ENCODE measurements around the gene KIRREL3. TPM values are rescaled to one million over a fixed set of nuclear protein-coding genes. Genes with fewer than 3 reads are reported as not detected.

Gene KIRREL3
- polyA plus RNA-seq, 1 donor: 0.80 TPM

DNA sequence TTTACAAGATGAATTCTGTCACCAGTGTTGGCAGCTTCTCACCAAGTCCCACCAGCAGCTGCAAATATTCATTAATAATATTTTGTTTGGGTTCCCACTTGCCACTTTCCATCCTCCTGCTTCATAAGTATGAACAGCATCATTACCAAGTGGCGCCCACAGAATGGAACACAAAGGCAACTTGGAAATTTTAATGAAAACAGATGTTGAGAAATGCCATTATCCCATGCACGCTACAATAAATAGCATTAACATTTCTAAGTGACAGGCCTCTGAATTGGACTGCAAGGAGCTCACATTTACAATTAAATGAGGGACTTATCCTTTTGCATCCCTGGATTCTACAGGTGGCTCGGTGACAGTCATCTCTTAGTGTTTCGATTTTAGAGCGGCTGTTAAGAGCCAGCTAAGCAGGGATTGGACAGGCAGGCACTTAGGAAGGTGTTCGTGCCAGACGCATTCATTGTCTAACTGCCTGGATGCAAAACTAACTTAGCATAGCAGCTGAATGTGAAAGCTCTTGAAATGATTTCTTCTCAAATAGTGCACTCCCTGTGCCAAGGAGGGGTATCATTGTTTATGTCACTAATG, 170.3 kb downstream of the KIRREL3 start:
- no peak for DNase-seq (ENCODE audit: low read depth)

DNA sequence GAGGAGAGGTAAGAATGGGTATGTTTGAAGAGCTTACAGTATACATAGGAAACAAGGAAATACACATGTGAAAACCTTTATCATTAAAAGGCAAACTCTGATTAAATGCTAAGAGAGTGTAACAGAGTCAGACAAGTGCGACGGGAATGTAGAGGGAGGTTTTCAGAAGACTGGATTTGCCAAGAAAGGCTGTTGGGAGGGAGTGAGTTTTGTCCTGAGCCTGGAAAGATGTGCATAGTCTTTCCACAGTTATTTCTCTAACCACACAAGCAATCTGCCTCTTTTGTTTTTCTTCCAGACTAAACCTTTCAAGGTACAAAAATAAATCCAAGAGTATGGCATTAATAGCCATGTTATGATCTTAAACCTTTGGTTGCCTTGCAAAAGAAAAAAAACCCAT, 170.9 kb downstream of the KIRREL3 start:
- DNase-seq (ENCODE audit: low read depth): no peak

DNA sequence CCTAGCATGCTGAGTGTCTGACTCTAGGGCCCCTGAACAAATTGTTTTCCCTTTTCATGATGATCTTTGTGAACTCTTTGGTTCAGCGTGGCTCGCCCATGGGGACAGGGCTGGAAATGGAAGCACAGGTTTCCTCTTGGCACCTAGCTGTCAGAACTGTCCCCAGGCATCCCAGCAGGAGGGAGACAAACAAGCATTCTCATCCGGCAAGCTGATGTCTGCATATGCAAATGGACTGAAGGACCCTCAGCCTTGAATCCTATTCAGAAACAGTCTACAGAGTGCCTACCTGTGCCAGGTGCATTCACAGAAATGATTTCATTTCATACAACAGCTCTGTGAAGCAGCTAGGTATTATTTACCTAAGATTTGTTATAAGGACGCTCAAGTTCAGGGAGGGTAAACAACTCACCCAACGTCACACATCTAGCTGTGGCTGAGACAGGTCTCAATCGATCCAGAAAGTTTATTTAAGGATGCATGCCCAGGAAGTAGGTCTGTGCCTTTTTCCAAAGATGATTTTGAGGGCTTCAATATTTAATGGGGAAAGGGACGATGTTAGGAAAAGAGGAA, 176.4 kb downstream of the KIRREL3 start:
- DNase-seq (ENCODE audit: low read depth): no peak

DNA sequence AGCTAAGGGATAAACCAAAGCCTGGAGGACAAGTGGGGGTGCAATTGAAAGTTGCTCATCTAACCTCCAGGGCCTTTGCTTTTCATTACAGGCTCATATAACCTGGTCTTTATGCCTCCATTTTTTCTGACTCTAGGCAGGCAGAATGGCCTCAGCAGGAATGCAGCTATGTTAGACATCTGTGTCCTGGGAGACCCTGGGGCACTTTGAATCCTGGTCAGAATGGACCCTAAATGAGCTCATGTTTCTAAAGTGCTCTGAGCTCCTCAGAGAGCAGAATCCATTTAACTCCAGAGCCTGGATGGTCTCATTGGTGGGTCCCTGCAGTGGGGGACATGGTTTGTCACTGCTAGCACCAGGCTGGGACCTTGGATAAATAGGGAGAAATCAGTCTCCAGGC, 177.3 kb downstream of the KIRREL3 start:
- DNase-seq (ENCODE audit: low read depth): no peak

DNA sequence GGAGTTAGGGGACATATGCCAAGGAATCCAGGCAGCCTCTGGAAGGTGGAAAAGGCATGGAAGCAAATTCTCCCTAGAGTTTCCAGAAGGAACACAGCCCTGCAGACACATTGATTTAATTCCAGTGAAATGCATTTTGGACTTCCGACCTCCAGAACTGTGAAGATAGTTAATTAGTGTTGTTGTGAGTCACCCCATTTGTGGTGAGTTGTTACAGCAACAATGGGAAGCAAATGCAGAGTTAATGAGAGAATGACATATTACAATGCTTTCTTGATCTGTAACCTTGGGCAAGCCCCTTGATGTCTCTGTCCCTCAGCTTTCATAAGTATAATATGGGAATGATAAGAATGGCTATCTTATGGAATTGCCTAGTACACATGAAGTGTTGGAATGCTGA, 178.7 kb downstream of the KIRREL3 start:
- no peak for DNase-seq (ENCODE audit: low read depth)

DNA sequence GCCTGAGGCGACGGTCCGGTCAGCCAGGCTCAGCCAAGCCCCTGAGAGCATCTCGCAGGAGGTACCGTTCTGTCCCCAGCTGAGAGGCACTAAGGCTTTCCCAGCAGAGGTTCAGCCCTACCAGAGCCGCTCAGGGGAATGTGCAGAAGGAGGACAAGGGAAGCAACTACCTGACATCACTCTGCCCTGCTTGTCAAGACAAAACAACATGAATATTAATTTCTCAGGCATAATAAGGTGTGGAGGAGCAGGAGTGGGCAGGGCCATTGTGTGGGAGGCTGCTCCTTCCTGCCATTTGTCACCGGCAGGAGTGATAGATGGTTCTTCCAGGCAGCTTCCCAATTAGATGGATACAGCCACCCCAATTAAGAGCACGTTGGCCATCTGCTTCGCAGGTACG, 181.4 kb downstream of the KIRREL3 start:
- no peak for DNase-seq (ENCODE audit: low read depth)

DNA sequence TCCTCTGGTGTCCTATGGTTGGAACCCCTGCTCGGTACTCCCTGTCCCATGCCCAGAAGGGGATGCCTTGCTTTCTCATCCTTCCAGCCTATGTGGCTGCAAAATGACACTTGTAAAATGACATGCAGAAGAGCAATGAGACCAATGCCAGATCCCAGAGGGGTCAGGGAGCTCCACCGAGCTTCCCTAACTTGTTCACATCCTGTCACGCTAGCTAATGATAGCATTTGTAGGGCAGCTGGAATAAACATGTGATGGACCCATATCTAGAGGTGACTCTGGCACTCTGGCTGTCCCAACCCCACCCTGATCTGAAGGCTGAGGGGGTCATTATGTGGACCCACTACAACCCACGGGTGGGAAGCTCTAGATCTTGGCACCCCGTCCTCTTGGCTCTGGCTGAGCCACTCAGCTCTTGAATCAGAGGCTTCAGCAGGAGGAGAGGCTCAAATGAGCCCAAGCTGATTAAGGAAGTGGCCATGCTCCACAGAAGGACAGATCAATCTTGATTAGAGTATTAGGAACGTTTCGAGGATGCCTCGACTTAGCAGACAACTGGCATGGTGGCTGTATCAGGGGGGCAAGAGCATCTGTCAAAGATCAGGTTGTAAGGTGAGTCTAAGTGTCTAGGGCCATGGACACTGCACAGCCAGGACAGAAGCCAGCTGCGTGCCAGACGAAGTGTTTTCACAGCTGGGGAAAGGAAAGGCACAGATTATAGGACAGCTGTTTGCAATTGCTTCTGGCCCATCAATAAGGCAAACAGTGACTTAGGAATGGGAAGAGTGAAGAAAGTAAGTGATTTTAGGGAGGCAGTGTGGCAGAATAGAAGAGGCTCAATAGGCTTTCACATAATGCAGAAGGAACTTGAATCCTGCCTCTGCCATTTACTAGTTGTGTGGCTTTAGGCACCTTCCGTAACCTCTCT, 182.8 kb downstream of the KIRREL3 start:
- no peak for DNase-seq (ENCODE audit: low read depth)

DNA sequence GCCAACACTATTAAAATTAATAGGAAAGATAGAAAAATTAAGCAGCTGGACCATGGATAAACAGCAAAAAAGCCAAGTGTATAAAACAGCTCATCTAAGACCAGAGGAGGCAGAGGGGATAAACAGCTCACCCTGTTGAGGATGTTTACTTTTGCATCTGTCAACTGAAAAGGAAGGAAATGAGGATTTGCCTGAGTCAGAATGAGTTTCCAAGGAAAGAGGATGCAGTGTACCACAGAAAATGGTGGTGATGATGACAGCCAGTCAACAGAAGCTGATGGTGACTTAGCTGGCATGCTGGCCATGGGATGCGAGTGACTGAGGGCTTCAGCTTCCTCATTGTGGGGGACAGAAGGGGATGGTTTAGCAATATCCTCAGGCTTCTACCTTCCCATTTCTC, 183.5 kb downstream of the KIRREL3 start:
- no peak for DNase-seq (ENCODE audit: low read depth)

DNA sequence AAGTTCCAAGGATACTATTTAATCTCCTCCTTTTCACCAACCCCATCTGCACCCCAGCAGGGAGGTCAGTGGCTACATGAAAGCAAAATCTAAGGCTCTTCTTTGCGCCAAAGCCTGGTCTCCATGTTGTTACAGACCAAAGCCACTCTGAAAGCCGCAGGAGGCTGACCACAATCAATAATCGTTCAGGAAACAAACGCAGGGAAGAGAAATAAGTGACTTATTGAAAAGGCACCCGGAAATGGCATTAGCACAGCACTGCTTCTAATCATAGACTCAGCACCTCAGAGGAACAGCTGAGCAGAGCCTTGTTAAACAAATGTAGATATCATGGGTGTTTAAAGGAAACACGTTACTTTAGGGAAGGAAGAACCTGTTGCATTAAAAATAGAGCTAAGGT, 183.9 kb downstream of the KIRREL3 start:
- DNase-seq (ENCODE audit: low read depth): no peak

DNA sequence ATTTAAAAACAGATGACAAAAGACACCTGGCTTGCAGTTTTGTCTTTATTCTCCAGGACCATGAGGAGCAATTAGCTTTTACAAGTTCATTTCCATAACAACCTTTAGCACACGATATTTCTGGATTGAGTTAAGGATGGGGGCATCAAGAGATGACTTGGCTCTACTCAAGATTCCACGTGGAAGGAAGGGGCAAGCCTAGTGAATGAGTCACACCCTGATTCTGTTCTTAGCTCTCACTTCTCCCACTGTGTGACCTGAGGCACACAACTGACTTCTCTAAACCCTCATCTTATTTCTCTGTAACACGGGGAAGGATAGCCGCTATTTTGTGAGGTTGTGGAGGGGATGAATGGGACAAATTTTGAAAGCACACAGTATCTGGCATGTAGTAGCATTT, 185.5 kb downstream of the KIRREL3 start:
- no peak for DNase-seq (ENCODE audit: low read depth)

DNA sequence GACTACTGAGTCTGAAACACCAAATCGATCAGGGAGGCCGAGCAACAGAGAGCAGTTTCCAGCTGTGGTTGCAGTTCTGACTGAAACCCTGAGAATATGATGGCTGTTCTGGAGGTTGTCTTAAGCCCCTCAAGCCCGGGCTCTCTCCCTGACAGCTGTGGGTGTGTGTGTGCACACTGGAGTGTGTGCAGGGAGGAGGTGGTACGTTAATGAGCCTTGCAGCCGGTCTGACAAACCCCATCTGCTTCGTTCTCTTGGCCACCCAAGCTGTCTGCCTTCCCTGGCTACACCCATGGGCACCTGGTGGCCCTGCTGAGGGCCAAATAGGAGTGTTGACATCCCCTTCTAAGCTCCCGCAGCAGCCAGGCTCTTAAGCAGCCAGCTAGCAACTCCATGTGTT, 189.8 kb downstream of the KIRREL3 start:
- no peak for DNase-seq (ENCODE audit: low read depth)

DNA sequence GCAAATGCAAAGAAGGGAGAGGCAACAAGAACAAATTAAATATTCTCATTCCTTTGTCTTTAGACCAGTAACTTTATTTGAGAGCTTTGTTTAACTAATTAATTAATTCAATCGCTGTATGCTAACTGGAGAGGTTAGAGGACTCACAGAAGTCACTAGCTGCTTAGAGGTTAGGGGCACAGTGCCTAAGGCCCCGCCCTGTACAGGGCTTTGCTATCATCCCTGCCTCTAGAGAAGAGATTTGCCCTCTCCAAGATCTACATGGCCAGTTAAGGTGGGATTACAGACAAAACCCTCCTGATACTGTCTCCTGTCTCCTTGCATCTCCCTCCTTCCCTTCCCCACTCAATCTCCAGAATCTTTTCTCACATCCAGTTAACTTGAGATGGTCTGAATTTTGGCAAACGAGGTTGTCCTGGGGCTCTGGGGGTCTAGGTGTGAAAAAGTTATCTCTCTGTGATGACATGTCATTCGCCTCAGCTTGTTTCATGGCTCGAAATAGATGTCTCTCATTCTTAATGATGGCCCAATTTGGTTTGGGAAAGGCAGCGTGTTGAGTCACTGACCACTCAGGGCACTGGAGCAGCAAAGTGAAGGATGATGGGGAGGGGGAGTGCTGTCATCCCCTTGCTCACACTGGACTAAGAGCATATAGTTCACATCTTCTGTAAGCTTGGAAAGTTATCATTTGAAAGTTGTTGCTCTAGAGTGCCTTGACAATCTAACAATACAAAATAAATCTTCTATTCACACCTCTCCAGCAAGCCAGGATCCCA, 190.9 kb downstream of the KIRREL3 start:
- DNase-seq (ENCODE audit: low read depth): no peak

DNA sequence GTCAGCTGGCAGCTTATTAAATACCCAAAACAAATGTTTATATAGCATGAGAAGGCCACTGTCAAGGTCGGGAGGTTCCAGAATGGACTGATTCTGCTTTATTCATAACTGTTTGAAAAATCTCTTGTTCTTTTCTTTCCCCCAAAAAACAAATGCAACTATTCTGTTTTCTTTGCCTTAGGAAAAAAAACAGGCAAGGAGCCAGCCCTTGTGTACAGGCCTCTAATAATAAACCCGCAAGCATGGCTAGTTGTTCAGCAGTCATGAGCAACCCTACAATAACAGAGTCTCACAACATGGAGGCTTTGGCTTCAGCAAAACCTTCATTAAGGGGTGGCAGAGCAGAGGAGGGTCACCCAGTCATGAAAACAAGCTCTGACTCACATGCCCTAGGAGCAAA, 191.7 kb downstream of the KIRREL3 start:
- no peak for DNase-seq (ENCODE audit: low read depth)

DNA sequence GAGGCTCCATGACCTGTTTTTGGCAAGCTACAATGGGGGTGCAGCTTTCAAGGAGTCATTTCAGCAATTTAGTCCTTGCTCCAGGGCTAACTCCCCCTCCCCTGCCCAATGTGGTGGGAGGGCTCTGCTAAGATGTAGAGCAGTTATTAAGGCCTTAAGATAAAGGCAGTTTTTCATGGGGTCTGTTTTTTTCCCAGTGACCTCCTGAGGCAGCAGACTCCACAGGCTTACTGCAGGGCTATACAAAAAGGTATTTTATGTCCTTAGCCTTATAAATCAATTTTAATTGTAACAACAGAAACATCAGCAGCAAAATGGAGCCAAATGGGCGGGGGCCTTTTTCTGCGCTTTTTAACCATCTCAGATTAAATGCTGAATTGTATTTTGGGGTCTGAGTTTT, 192.3 kb downstream of the KIRREL3 start:
- no peak for DNase-seq (ENCODE audit: low read depth)

DNA sequence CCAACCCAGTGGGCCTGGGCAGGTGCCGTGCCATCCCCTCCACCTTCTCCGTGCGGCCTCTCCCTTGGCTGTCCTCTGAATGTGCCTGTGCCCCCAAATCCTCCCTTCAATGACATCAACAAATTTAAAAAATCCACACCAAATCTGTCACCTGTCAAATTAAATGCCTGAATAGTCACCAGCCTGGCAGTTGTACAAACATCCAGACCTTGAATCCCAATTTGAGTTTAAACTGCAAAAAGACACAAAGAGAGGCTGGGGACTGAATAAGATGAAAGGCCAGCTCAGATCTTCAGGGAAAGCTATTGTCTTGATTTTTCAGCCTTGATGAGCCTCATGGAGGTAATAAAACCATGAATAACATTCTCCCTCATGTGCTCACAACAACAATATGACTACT, 194.7 kb downstream of the KIRREL3 start:
- DNase-seq (ENCODE audit: low read depth): no peak

DNA sequence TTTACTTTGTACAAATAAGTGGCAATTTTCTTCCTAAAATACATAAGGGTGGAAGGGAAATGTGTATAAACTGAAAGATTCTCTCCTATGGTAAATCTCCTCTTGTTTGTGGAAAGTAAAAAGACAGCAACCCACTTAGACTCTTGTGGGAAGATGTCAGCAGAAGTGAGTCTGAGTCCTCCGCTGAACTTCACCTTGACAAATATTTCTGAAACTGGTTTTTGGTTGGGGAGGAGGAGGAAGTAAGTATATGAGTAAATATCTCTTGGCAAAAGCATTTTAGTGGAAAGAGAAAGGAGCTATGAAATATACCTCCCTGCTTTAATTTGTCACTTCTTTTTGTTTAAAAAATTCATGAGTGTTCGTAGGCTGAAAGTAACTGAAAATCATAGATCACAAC, 196.2 kb downstream of the KIRREL3 start:
- DNase-seq (ENCODE audit: low read depth): no peak

DNA sequence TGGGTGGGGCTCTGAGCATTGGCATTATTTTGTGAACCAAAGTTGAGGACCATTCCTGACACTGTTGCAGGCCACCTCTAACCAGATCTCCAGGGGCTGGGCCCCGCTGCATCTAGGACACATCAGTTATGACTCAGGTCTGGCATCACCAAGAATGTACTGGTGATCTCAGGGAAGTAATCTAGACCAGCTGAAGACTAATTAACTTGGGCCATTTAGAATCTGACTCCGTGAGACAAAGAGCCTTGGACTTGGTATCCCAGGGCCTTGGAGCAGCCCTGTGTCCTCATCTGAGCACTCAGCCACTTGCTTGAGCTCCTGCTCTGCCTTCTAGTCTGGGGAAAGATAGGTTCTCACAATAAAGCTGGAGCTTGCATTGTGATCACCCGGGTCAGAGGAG, 200.6 kb downstream of the KIRREL3 start:
- no peak for DNase-seq (ENCODE audit: low read depth)

DNA sequence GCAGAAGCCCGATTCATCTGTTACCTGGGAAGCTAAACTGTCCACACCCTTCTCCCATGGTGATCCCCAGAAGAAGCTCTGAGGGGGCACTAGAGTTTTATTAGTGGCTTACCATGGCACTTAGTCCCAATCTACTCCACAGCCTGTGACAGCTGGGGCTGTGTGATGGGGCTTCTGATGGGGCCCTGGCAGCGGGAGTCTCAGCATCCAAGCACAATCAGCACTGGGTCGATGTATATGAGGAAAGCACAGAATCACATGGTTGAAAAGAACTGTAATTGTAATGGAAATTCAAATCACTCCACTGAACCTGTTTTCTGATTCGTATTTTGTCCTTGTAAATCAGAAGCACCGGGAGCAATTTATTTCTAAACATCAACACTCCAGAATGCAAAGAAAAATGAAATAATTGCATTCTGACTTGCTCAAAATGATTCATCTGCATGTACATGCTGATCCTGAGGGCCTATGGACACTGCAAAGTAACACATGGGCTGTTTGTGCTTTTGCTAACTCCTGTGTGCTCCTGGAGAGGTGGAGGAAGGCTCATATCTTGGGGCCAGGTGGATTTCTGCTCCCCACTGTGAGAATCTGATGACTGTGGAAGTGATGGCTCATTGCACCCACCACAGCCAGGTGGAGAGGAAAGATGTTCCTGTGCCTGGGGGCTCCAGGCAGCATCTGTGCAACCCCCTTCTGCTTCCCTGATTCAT, 203.0 kb downstream of the KIRREL3 start:
- no peak for DNase-seq (ENCODE audit: low read depth)

DNA sequence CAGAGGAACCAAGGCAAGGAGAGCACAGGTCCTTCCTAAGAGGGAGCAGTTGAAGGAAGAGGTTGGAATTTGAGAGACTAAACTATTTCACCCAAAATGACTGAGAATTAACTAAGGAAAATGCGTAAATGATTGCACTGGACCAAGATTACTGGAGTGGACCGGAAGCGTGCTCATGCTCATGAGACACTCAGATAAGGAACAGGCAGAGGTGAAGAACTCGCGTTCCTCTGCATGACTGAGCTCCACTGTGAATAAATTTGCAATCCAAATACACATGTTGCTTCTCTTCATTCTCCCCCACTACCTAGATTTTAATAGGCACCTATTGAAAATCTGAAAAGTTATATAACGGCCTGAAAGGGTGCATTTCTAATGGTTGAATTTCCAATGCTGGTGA, 207.0 kb downstream of the KIRREL3 start:
- DNase-seq (ENCODE audit: low read depth): no peak

DNA sequence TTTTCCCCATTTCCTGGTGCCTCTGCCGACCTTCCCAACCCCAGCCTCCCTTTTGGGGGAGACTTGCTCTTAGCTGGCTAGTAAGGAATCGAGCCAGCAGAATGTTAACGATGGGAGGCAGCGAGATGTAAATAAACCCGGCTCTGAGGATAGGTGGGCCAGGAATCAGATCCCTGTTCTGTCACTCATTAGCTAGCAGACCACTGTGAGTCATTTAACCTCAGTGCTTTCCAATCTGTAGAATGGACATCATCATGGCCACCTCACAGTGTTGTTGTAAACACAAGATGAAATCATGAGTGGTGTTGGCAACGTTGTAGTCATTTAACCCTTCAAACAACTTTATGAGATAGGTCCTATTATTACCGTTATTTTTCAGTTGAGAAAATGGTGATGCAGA, 208.6 kb downstream of the KIRREL3 start:
- DNase-seq (ENCODE audit: low read depth): no peak

DNA sequence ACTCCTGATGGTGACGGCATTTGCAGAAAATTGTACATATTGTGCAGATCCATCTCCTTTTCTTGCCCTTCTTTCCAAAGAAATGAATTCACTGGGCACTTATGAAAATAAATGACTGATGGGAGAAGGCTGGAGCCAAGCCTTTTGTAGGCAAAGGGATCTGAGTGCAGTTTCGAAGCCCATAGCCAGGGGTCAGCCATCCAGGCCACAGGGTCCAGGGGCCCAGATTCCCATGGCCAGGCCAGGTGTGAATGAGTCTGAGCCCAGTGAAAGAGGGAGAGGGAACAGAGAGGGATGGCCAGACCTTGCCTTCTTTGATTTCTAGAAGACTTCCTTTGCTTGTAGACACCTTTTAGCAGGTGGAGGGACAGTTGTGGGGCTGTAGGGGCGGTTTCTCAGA, 209.1 kb downstream of the KIRREL3 start:
- no peak for DNase-seq (ENCODE audit: low read depth)
